Small intestine (tissue), 7 donors: Measurements from ENCODE around the gene RAB11FIP2. TPM values are rescaled to one million over a fixed set of nuclear protein-coding genes. Genes with fewer than 3 reads are reported as not detected.
A peak's percentile ranks its signal among the peaks of the same experiment; 100 is the strongest.

ENCODE experiments used
- DNase-seq, 2 donors: peaks; one replicate each; pipeline versions ENCODE4 v3.0.0 to v3.0.0-alpha.2; 2013
- FAIRE-seq: peaks from 2 replicates; lab custom pipeline; 2012; peaks lifted over from hg19 to GRCh38; lab: Jason Lieb, UNC
- H3K27ac ChIP-seq, 3 donors: one replicate each; pipeline ENCODE4 v1.5.1; 2013; ENCODE audit warnings: low read length in 2 of 3, mild to moderate bottlenecking in 2 of 3, control low read depth in 1 of 3, inconsistent platforms in 1 of 3, low read depth in 1 of 3, moderate library complexity in 1 of 3
- H3K27me3 ChIP-seq, 3 donors: one replicate each; pipeline ENCODE4 v1.6.1; 2013; ENCODE audit warnings: low read length in 3 of 3, inconsistent platforms in 1 of 3; ENCODE audit not compliant: control insufficient read depth in 3 of 3, insufficient read depth in 3 of 3
- H3K36me3 ChIP-seq, 3 donors: one replicate each; pipeline ENCODE4 v1.6.1; 2013; ENCODE audit warnings: low read length in 3 of 3, inconsistent platforms in 1 of 3, low read depth in 1 of 3, mild to moderate bottlenecking in 1 of 3, moderate library complexity in 1 of 3; ENCODE audit not compliant: control insufficient read depth in 3 of 3, insufficient read depth in 2 of 3
- H3K4me1 ChIP-seq, 3 donors: one replicate each; pipeline ENCODE4 v1.6.1; 2013; ENCODE audit warnings: low read length in 2 of 3, inconsistent platforms in 1 of 3, low read depth in 1 of 3, mild to moderate bottlenecking in 1 of 3, moderate library complexity in 1 of 3; ENCODE audit not compliant: control insufficient read depth in 3 of 3, insufficient read depth in 2 of 3
- H3K4me3 ChIP-seq, 3 donors: one replicate each; pipeline ENCODE4 v1.5.1; 2013; ENCODE audit warnings: low read length in 3 of 3, control low read depth in 1 of 3, inconsistent platforms in 1 of 3, low read depth in 1 of 3, mild to moderate bottlenecking in 1 of 3, moderate library complexity in 1 of 3
- H3K9me3 ChIP-seq, 2 donors: one replicate each; pipeline ENCODE4 v1.6.1; 2013; ENCODE audit warnings: low read depth in 1 of 2, low read length in 1 of 2; ENCODE audit not compliant: control insufficient read depth in 2 of 2, insufficient read depth in 1 of 2
- WGBS, 3 donors: extraction: QIAGEN DNeasy Blood & Tissue Kit; methylation state at CpG; one replicate each; pipeline ENCODE4 v1.1.7; 2013; 5-methylcytosine and 5-hydroxymethylcytosine counted together
- polyA plus RNA-seq, 4 donors: library from polyadenylated mRNA; stranded (reverse) in 3 of 4; unstranded in 1 of 4; fragments of 200-250 nt in 3 of 4; fragments of 120-200 nt in 1 of 4; gene quantifications; one replicate each; pipeline versions ENCODE4 v1.2.1 to v1.2.3, GENCODE V29; 2013
- donor health status: healthy with polysubstance abuse.
- donor health status: control.
- donor health status: control.
- donor health status: Bipolar disorder and iron deficiency.
- donor health status: healthy.

Gene RAB11FIP2
- polyA plus RNA-seq, 4 donors, result 1.6 to 13.6 (median 2.6) TPM

GRCh38 chr10:118058371-118058770 is 11.6 kb upstream of the RAB11FIP2 start:
- DNase-seq, result no peak
- H3K4me3 ChIP-seq, result no peak overlapping the region
- H3K4me1 ChIP-seq, result peaks cover 0 to 17% (median 3%) of the 10 kb centered on the region in 3 donors
- no peaks in the 10 kb centered on the region for H3K36me3 ChIP-seq
- no peaks in the 10 kb centered on the region for H3K27me3 ChIP-seq
- no peaks in the 10 kb centered on the region for H3K9me3 ChIP-seq
- no peak overlapping the region for H3K27ac ChIP-seq
- no peak for FAIRE-seq
- WGBS, 3 donors, result 91 to 100% (median 97%) methylated on average over 1 of the region's 1 CpG

- Histone ChIP-seq H3K27me3 (no peaks in the 10 kb centered on the region), H3K27ac (no peak overlapping the region), H3K4me3 (no peak overlapping the region), H3K9me3 (no peaks in the 10 kb centered on the region), H3K36me3 (no peaks in the 10 kb centered on the region), H3K4me1 (peaks cover 0 to 7% (median 0%) of the 10 kb centered on the region in 3 donors)
- no peak for DNase-seq
- WGBS, 3 donors, result 82 to 87% (median 87%) methylated on average over 4 of the region's 4 CpGs
- no peak for FAIRE-seq
These were observed 10.6 kb upstream of the RAB11FIP2 start for GRCh38 chr10:118057361-118057760.

- FAIRE-seq, result no peak
- no peak for DNase-seq
- no peaks in the 10 kb centered on the region for H3K4me1 ChIP-seq
- no peaks in the 10 kb centered on the region for H3K27me3 ChIP-seq
- H3K27ac ChIP-seq, result no peak overlapping the region
- H3K36me3 ChIP-seq, result no peaks in the 10 kb centered on the region
- no peaks in the 10 kb centered on the region for H3K9me3 ChIP-seq
- 94 to 99% (median 98%) methylated on average over 2 of the region's 2 CpGs for WGBS, 3 donors
- H3K4me3 ChIP-seq, result no peak overlapping the region
These were observed 7.6 kb upstream of the RAB11FIP2 start for GRCh38 chr10:118054383-118054782.

- Histone ChIP-seq H3K4me3 (no peak overlapping the region), H3K27ac (no peak overlapping the region), H3K9me3 (no peaks in the 10 kb centered on the region), H3K4me1 (no peaks in the 10 kb centered on the region), H3K27me3 (no peaks in the 10 kb centered on the region), H3K36me3 (no peaks in the 10 kb centered on the region)
- 83 to 93% (median 86%) methylated on average over 2 of the region's 2 CpGs for WGBS, 3 donors
- DNase-seq, result no peak
- no peak for FAIRE-seq
These were observed 6.1 kb upstream of the RAB11FIP2 start for GRCh38 chr10:118052816-118053215.

GRCh38 chr10:118047880-118048279 is 1.1 kb upstream of the RAB11FIP2 start:
- FAIRE-seq, result no peak

GRCh38 chr10:118047157-118047719 is 497 bp upstream of the RAB11FIP2 start:
- 32 to 46% (median 41%) methylated on average over 22 of the region's 22 CpGs for WGBS, 3 donors
- FAIRE-seq (no peak), DNase-seq (peak in 1 of 2 donors; percentile 14)
- Histone ChIP-seq H3K27ac (peak overlapping the region; percentile 63 to 92 (median 64)), H3K4me1 (peaks cover 0 to 8% (median 2%) of the 10 kb centered on the region in 3 donors), H3K36me3 (no peaks in the 10 kb centered on the region), H3K4me3 (peak overlapping the region; percentile 85 to 87 (median 86)), H3K9me3 (no peaks in the 10 kb centered on the region), H3K27me3 (no peaks in the 10 kb centered on the region)

More at GRCh38 chr10:118047880-118048279, 1.1 kb upstream of the RAB11FIP2 start:
- Histone ChIP-seq H3K4me3 (no peak overlapping the region), H3K27me3 (no peaks in the 10 kb centered on the region), H3K9me3 (no peaks in the 10 kb centered on the region), H3K36me3 (no peaks in the 10 kb centered on the region), H3K4me1 (peaks cover 0 to 7% (median 2%) of the 10 kb centered on the region in 3 donors), H3K27ac (no peak overlapping the region)
- WGBS, 3 donors, result 75 to 81% (median 77%) methylated on average over 5 of the region's 5 CpGs
- no peak for DNase-seq

- 0 to 2% (median 0%) methylated on average over 14 of the region's 14 CpGs for WGBS, 3 donors
- no peak for FAIRE-seq
- Histone ChIP-seq H3K36me3 (no peaks in the 10 kb centered on the region), H3K4me3 (peak overlapping the region; percentile 85 to 87 (median 86)), H3K9me3 (no peaks in the 10 kb centered on the region), H3K4me1 (peaks cover 0 to 8% (median 2%) of the 10 kb centered on the region in 3 donors), H3K27me3 (no peaks in the 10 kb centered on the region), H3K27ac (peak overlapping the region; percentile 63 to 92 (median 71))
- peak in 1 of 2 donors; percentile 32 for DNase-seq
These were observed 825 bp downstream of the RAB11FIP2 start for GRCh38 chr10:118045837-118046394.

- H3K9me3 ChIP-seq, result no peaks in the 10 kb centered on the region
- FAIRE-seq (no peak), DNase-seq (no peak)
- peak overlapping the region in 1 of 3 donors; percentile 71 for H3K27ac ChIP-seq
- peak overlapping the region in 2 of 3 donors; percentile 85 to 87 for H3K4me3 ChIP-seq
- 45 to 56% (median 47%) methylated on average over 8 of the region's 8 CpGs for WGBS, 3 donors
- H3K36me3 ChIP-seq, result no peaks in the 10 kb centered on the region
- H3K27me3 ChIP-seq, result no peaks in the 10 kb centered on the region
- peaks cover 0 to 8% (median 2%) of the 10 kb centered on the region in 3 donors for H3K4me1 ChIP-seq
These were observed 1.4 kb downstream of the RAB11FIP2 start for GRCh38 chr10:118045158-118045836.
